H1 (cell line): Measurements from ENCODE around the gene MRPL43. TPM values are rescaled to one million over a fixed set of nuclear protein-coding genes. Genes with fewer than 3 reads are reported as not detected.
A peak's percentile ranks its signal among the peaks of the same experiment; 100 is the strongest.

Experiments
- ATF3 ChIP-seq: IDR thresholded peaks from 2 replicates; pipeline ENCODE4 v1.6.1; 2011; ENCODE audit warnings: low read depth, mild to moderate bottlenecking, low read length; ENCODE audit not compliant: insufficient read depth
- BCL11A ChIP-seq, 2 experiments: IDR thresholded peaks; one replicate each; pipeline ENCODE4 v1.6.1; 2011; ENCODE audit warnings: low read depth in 2 of 2, low read length in 2 of 2, mild to moderate bottlenecking in 2 of 2
- CHD1 ChIP-seq: IDR thresholded peaks from 2 replicates; pipeline ENCODE4 v1.6.1; 2012; ENCODE audit warnings: low read depth, low read length, improper control_type of control experiment
- GABPA ChIP-seq: IDR thresholded peaks from 2 replicates; pipeline ENCODE4 v1.6.1; 2011; ENCODE audit warnings: mild to moderate bottlenecking, low read length, moderate library complexity, borderline replicate concordance; ENCODE audit not compliant: insufficient read depth
- HDAC2 ChIP-seq, 2 experiments: fragments of 300-600 bp in 1 of 2; sonication (generic) in 1 of 2; IDR thresholded peaks; 2 replicates each; pipeline ENCODE4 v1.6.1; 2011 to 2012; ENCODE audit warnings: low read depth in 2 of 2, low read length in 2 of 2, mild to moderate bottlenecking in 2 of 2, moderate library complexity in 2 of 2, borderline replicate concordance in 1 of 2, inconsistent platforms in 1 of 2
- KDM4A ChIP-seq: IDR thresholded peaks from one replicate; pipeline ENCODE4 v1.7.1; 2012; ENCODE audit warnings: low read depth, mild to moderate bottlenecking, moderate library complexity, low read length, inconsistent platforms; ENCODE audit not compliant: severe bottlenecking
- MAFK ChIP-seq: IDR thresholded peaks from 2 replicates; pipeline ENCODE4 v1.6.1; 2012; ENCODE audit warnings: low read depth, mild to moderate bottlenecking, improper control_type of control experiment, low read length
- MAX ChIP-seq: IDR thresholded peaks from 2 replicates; pipeline ENCODE4 v1.6.1; 2012; ENCODE audit warnings: inconsistent platforms
- NANOG ChIP-seq: IDR thresholded peaks from 2 replicates; pipeline ENCODE4 v1.6.1; 2011; ENCODE audit warnings: low read length, low read depth, mild to moderate bottlenecking, inconsistent platforms; ENCODE audit not compliant: insufficient read depth, poor library complexity, severe bottlenecking
- RAD21 ChIP-seq, 2 experiments: IDR thresholded peaks in 1 of 2; conservative IDR thresholded peaks in 1 of 2; 2 replicates each; pipeline ENCODE4 v1.6.1; 2011; ENCODE audit warnings: low read depth in 2 of 2, low read length in 2 of 2, improper control_type of control experiment in 1 of 2, inconsistent platforms in 1 of 2, mild to moderate bottlenecking in 1 of 2, moderate library complexity in 1 of 2
- RFX5 ChIP-seq: IDR thresholded peaks from 2 replicates; pipeline ENCODE4 v1.6.1; 2011; ENCODE audit warnings: low read depth, low read length, improper control_type of control experiment, borderline replicate concordance
- SIRT6 ChIP-seq: IDR thresholded peaks from one replicate; pipeline ENCODE4 v1.7.1; 2012; ENCODE audit warnings: low read length, inconsistent platforms
- SIX5 ChIP-seq: IDR thresholded peaks from 2 replicates; pipeline ENCODE4 v1.6.1; 2011; ENCODE audit warnings: mild to moderate bottlenecking, low read depth, low read length
- SP1 ChIP-seq: IDR thresholded peaks from 2 replicates; pipeline ENCODE4 v1.6.1; 2011; ENCODE audit warnings: low read depth, low read length
- SP2 ChIP-seq: IDR thresholded peaks from 2 replicates; pipeline ENCODE4 v1.6.1; 2012; ENCODE audit warnings: mild to moderate bottlenecking, low read length, inconsistent platforms
- TEAD4 ChIP-seq: IDR thresholded peaks from 2 replicates; pipeline ENCODE4 v1.6.1; 2012; ENCODE audit warnings: low read depth, low read length, inconsistent platforms, mixed read lengths
- USF2 ChIP-seq: IDR thresholded peaks from 2 replicates; pipeline ENCODE4 v1.6.1; 2011; ENCODE audit warnings: low read length, improper control_type of control experiment
- polyA plus RNA-seq, 7 experiments: library from polyadenylated mRNA; depleted of rRNA in 3 of 7; stranded (reverse) in 5 of 7; unstranded in 2 of 7; fragments of >200 nt in 5 of 7; fragments of 200-250 nt in 2 of 7; gene quantifications; 1 replicate in 5 of 7; 2 replicates in 1 of 7; 4 replicates in 1 of 7; pipeline versions ENCODE4 v1.2.1 to v1.2.3, GENCODE V29; 2011 to 2013; ENCODE audit warnings: missing spikeins in 2 of 7, mixed read lengths in 2 of 7
- total RNA-seq: library from RNA; stranded (reverse); fragmentation: NEBNext Ultra II Directional; extraction: Animal tissue kit (Norgen Biotek cat#: 25700); gene quantifications from 2 replicates; pipeline ENCODE4 v1.2.1, GENCODE V29; 2021
- TF ChIP-seq, protein P1 (sequence below), 3 experiments: IDR thresholded peaks; 1 replicate in 2 of 3; 2 replicates in 1 of 3; pipeline versions ENCODE4 v1.5.1 to v1.6.1; 2011; ENCODE audit warnings: low read length in 3 of 3, mild to moderate bottlenecking in 3 of 3, inconsistent platforms in 2 of 3, low read depth in 1 of 3, moderate library complexity in 1 of 3; ENCODE audit not compliant: insufficient read depth in 1 of 3; ENCODE audit errors: control extremely low read depth in 1 of 3

MRPL43 gene
- total and polyA plus RNA-seq, 2 of the 8 experiments (the other 6 are each of a cell fraction or from before 2014, with no cell fraction given): 74.1 to 149 TPM

GRCh38 chr10:100997360-100998182, 10.3 kb upstream of the MRPL43 start (continued):
- TF ChIP-seq MAFK (no peak), BCL11A (IDR thresholded peaks at IDR 0.05; ENCODE audit: low read depth in 2 of 2, low read length in 2 of 2) (no peak), SIX5 (no peak), RAD21 (IDR thresholded peaks at IDR 0.05 in 1 of 2, conservative IDR thresholded peaks at IDR 0.05 in 1 of 2; ENCODE audit: low read depth in 2 of 2, low read length in 2 of 2) (peak in 1 of 2 experiments; percentile 40; a peak in 2 of 4 replicates), NANOG (no peak), TEAD4 (no peak), MAX (peak; percentile 86), SIRT6 (no peak), SP1 (0 out of 2 replicates have a peak, but pooled peaks have one; percentile 31), SP2 (no peak), HDAC2 (IDR thresholded peaks at IDR 0.05; ENCODE audit: borderline replicate concordance in 1 of 2, low read depth in 2 of 2, low read length in 2 of 2) (peak; percentile 77 to 83; a peak in 3 of 4 replicates), ATF3 (0 out of 2 replicates have a peak, but pooled peaks have one; percentile 22), KDM4A (peak; percentile 77), CHD1 (no peak; the same call in 1 of the 2 replicates), RFX5 (no peak), GABPA (peak; percentile 78; the same call in 1 of the 2 replicates), USF2 (peak; percentile 60; the same call in 1 of the 2 replicates)
- TF ChIP-seq, protein P1, sequence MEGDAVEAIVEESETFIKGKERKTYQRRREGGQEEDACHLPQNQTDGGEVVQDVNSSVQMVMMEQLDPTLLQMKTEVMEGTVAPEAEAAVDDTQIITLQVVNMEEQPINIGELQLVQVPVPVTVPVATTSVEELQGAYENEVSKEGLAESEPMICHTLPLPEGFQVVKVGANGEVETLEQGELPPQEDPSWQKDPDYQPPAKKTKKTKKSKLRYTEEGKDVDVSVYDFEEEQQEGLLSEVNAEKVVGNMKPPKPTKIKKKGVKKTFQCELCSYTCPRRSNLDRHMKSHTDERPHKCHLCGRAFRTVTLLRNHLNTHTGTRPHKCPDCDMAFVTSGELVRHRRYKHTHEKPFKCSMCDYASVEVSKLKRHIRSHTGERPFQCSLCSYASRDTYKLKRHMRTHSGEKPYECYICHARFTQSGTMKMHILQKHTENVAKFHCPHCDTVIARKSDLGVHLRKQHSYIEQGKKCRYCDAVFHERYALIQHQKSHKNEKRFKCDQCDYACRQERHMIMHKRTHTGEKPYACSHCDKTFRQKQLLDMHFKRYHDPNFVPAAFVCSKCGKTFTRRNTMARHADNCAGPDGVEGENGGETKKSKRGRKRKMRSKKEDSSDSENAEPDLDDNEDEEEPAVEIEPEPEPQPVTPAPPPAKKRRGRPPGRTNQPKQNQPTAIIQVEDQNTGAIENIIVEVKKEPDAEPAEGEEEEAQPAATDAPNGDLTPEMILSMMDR (IDR thresholded peaks at IDR 0.05; ENCODE audit: control extremely low read depth in 1 of 3, insufficient read depth in 1 of 3, low read depth in 1 of 3, low read length in 3 of 3): peak in 2 of 3 experiments; percentile 79 to 93; a peak in 3 of 4 replicates
